ENCODE data around the gene OR2B2.

DNA sequence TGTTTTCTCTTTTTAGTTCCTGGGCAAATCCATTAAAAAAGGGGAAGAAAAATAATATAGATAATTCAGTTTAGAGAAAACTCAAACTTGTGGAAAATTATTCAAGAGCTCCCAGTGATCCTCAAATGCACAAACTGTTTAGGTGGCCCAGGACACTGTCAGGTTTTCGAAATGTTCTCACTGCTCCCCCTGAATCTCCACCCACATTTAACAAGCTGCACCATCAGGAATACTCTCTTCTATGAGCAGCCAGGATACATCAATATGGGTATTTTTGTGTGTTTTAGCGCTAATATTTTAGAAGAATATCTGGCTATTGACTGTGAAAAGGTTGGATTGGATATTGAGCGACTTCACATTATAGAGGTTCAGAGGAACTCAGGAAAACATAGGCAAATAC lies 43.9 kb downstream of the OR2B2 start:
- TF ChIP-seq TAF1 (IDR thresholded peaks at IDR 0.05; ENCODE audit: borderline replicate concordance, insufficient read depth, low read length) (no peak), POLR2AphosphoS5 (IDR thresholded peaks at IDR 0.05; ENCODE audit: low read depth, low read length) (no peak), REST (IDR thresholded peaks at IDR 0.05; ENCODE audit: insufficient read depth in 1 of 2, low read depth in 2 of 2, low read length in 2 of 2) (no peak)

Data from PFSK-1 (cell line).